ENCODE measurements around the gene R3HDM4. TPM values are rescaled to one million over a fixed set of nuclear protein-coding genes. Genes with fewer than 3 reads are reported as not detected.
A peak's percentile ranks its signal among the peaks of the same experiment; 100 is the strongest.
"Not testable (repeated sequence)": the region's sequence is repeated elsewhere in the genome, so short reads cannot be mapped to it uniquely, and the experiment has no call there.

The R3HDM4 gene
- total RNA-seq, 4 donors from 2014 or later, result 37.2 to 49.1 (median 44.3) TPM

GRCh38 chr19:854549-854948, 58.5 kb downstream of the R3HDM4 start:
- Histone ChIP-seq H3K36me3 (no peaks in the 10 kb centered on the region), H3K9me3 (no peaks in the 10 kb centered on the region), H3K4me3 (no peak overlapping the region), H3K4me1 (peaks cover 0 to 6% of the 10 kb centered on the region in 2 donors), H3K27me3 (peaks cover 42 to 61% (median 48%) of the 10 kb centered on the region in 3 donors), H3K27ac (no peak overlapping the region)
- no peak for TF ChIP-seq POLR2A (IDR thresholded peaks at IDR 0.05)
- intact Hi-C loops (cut with DNase I; ENCODE audit: low total_unique reads) (no loop called here), in situ Hi-C loops (cut with MboI; ENCODE audit: low sequenced_read_pairs in 4 of 4) (loop anchor here in 1 of 4 donors (25.0 kb wide), 1 partner anchor 133 kb away; the partner anchor contains the start of gene WDR18)
- DNase-seq (no peak), ATAC-seq (no peak)

- in situ Hi-C loops (cut with MboI; ENCODE audit: low sequenced_read_pairs in 4 of 4), result loop anchor here in 1 of 4 donors (25.0 kb wide), 1 partner anchor 134 kb away; the partner anchor contains the start of gene WDR18
- H3K27ac ChIP-seq; DNase-seq; H3K9me3 ChIP-seq; H3K4me3 ChIP-seq; ATAC-seq; H3K4me1 ChIP-seq; H3K36me3 ChIP-seq; intact Hi-C loops (cut with DNase I; ENCODE audit: low total_unique reads): not testable (repeated sequence)
- H3K27me3 ChIP-seq, result peaks cover 42 to 55% (median 42%) of the 10 kb centered on the region in 3 donors
Observed at GRCh38 chr19:853614-854220, 59.3 kb downstream of the R3HDM4 start.

- Histone ChIP-seq H3K4me3 (no peak overlapping the region), H3K36me3 (no peaks in the 10 kb centered on the region), H3K27ac (no peak overlapping the region), H3K4me1 (peaks cover 0 to 6% of the 10 kb centered on the region in 2 donors), H3K9me3 (no peaks in the 10 kb centered on the region), H3K27me3 (peaks cover 43 to 56% (median 47%) of the 10 kb centered on the region in 3 donors)
- intact Hi-C loops (cut with DNase I; ENCODE audit: low total_unique reads) (no loop called here), in situ Hi-C loops (cut with MboI; ENCODE audit: low sequenced_read_pairs in 4 of 4) (loop anchor here in 1 of 4 donors (25.0 kb wide), 1 partner anchor 134 kb away; the partner anchor contains the start of gene WDR18)
- DNase-seq, result no peak
- no peak for ATAC-seq
- TF ChIP-seq CTCF (IDR thresholded peaks at IDR 0.05 in 4 of 5, conservative IDR thresholded peaks at IDR 0.05 in 1 of 5) (no peak), POLR2A (IDR thresholded peaks at IDR 0.05) (no peak)
Observed at GRCh38 chr19:853014-853585, 59.9 kb downstream of the R3HDM4 start.

- peaks cover 45 to 62% (median 54%) of the 10 kb centered on the region in 3 donors for H3K27me3 ChIP-seq
Observed at GRCh38 chr19:852136-853013, 60.6 kb downstream of the R3HDM4 start, which contains the start of gene ELANE. Gene ELANE, plus strand, starts transcription at chr19:852303. Its CDS starts 26 bp downstream, at chr19:852329.

More at GRCh38 chr19:852136-853013, 60.6 kb downstream of the R3HDM4 start, which contains the start of gene ELANE:
- no peak for DNase-seq
- Histone ChIP-seq H3K4me3 (no peak within 1 kb of the TSS), H3K27ac (peak within 1 kb of the TSS in 3 of 4 donors; percentile 59 to 79 (median 73)), H3K9me3 (no peaks in the 10 kb centered on the region), H3K36me3 (no peaks in the 10 kb centered on the region), H3K4me1 (peaks cover 0 to 6% of the 10 kb centered on the region in 2 donors)
- TF ChIP-seq CTCF (IDR thresholded peaks at IDR 0.05 in 4 of 5, conservative IDR thresholded peaks at IDR 0.05 in 1 of 5), result no peak
- TF ChIP-seq POLR2A (IDR thresholded peaks at IDR 0.05), result no peak
- in situ Hi-C loops (cut with MboI; ENCODE audit: low sequenced_read_pairs in 4 of 4) (loop anchor here in 1 of 4 donors (25.0 kb wide), 1 partner anchor 135 kb away; the partner anchor contains the start of gene WDR18), intact Hi-C loops (cut with DNase I; ENCODE audit: low total_unique reads) (no loop called here)
- ATAC-seq, result no peak

Measured in gastrocnemius medialis (tissue), 4 donors.